ENCODE measurements around the gene ARMS2.

Gene ARMS2

GRCh38 chr10:122465401-122466040 is 11.1 kb downstream of the ARMS2 start:
- H3K4me2 ChIP-seq (ENCODE audit: low read length): no peak overlapping the region
- H3K27ac ChIP-seq (ENCODE audit: low read depth, low read length, poor library complexity, severe bottlenecking): no peak overlapping the region
- H3F3A ChIP-seq (ENCODE audit: insufficient read depth, low read length): no peaks in the 10 kb centered on the region
- no peaks in the 10 kb centered on the region for H3K9me2 ChIP-seq (ENCODE audit: low read depth, low read length)
- no peaks in the 10 kb centered on the region for H3K4me1 ChIP-seq (ENCODE audit: insufficient read depth, low read length, severe bottlenecking)
- H3K4me3 ChIP-seq (ENCODE audit: low read depth, low read length, poor library complexity, severe bottlenecking): no peak overlapping the region
- H4K20me1 ChIP-seq (ENCODE audit: insufficient read depth, low read length): no peaks in the 10 kb centered on the region
- TF ChIP-seq CTCF (IDR thresholded peaks at IDR 0.05; ENCODE audit: low read length) (no peak), EZH2 (IDR thresholded peaks at IDR 0.05; ENCODE audit: borderline replicate concordance, low read length) (no peak)
- H3K36me3 ChIP-seq (ENCODE audit: insufficient read depth, low read length): no peaks in the 10 kb centered on the region
- H3K27me3 ChIP-seq (ENCODE audit: insufficient read depth, low read length): no peaks in the 10 kb centered on the region
- H3K79me2 ChIP-seq (ENCODE audit: insufficient read depth, low read length): no peaks in the 10 kb centered on the region
- H2AFZ ChIP-seq (ENCODE audit: low read length): no peak overlapping the region
- no peaks in the 10 kb centered on the region for H3K9me3 ChIP-seq (ENCODE audit: low read length)
- no peak overlapping the region for H3K9ac ChIP-seq (ENCODE audit: low read length)

GRCh38 chr10:122466951-122467381 is 12.5 kb downstream of the ARMS2 start:
- H3K79me2 ChIP-seq (ENCODE audit: insufficient read depth, low read length): no peaks in the 10 kb centered on the region
- H3K4me1 ChIP-seq (ENCODE audit: insufficient read depth, low read length, severe bottlenecking): no peaks in the 10 kb centered on the region
- H4K20me1 ChIP-seq (ENCODE audit: insufficient read depth, low read length): no peaks in the 10 kb centered on the region
- H3K9ac ChIP-seq (ENCODE audit: low read length): no peak overlapping the region
- no peak overlapping the region for H3K4me3 ChIP-seq (ENCODE audit: low read depth, low read length, poor library complexity, severe bottlenecking)
- H3K36me3 ChIP-seq (ENCODE audit: insufficient read depth, low read length): no peaks in the 10 kb centered on the region
- TF ChIP-seq EZH2 (IDR thresholded peaks at IDR 0.05; ENCODE audit: borderline replicate concordance, low read length): no peak
- TF ChIP-seq CTCF (IDR thresholded peaks at IDR 0.05; ENCODE audit: low read length): no peak
- no peaks in the 10 kb centered on the region for H3F3A ChIP-seq (ENCODE audit: insufficient read depth, low read length)
- H3K27ac ChIP-seq (ENCODE audit: low read depth, low read length, poor library complexity, severe bottlenecking): no peak overlapping the region
- H2AFZ ChIP-seq (ENCODE audit: low read length): no peak overlapping the region
- no peak overlapping the region for H3K4me2 ChIP-seq (ENCODE audit: low read length)
- no peaks in the 10 kb centered on the region for H3K9me3 ChIP-seq (ENCODE audit: low read length)
- H3K9me2 ChIP-seq (ENCODE audit: low read depth, low read length): no peaks in the 10 kb centered on the region
- no peaks in the 10 kb centered on the region for H3K27me3 ChIP-seq (ENCODE audit: insufficient read depth, low read length)

- TF ChIP-seq CTCF (IDR thresholded peaks at IDR 0.05; ENCODE audit: low read length) (no peak), EZH2 (IDR thresholded peaks at IDR 0.05; ENCODE audit: borderline replicate concordance, low read length) (no peak)
- Histone ChIP-seq H3K9ac (ENCODE audit: low read length) (no peak overlapping the region), H4K20me1 (ENCODE audit: insufficient read depth, low read length) (no peaks in the 10 kb centered on the region), H3F3A (ENCODE audit: insufficient read depth, low read length) (no peaks in the 10 kb centered on the region), H3K4me1 (ENCODE audit: insufficient read depth, low read length, severe bottlenecking) (no peaks in the 10 kb centered on the region), H3K4me3 (ENCODE audit: low read depth, low read length, poor library complexity, severe bottlenecking) (no peak overlapping the region), H3K27me3 (ENCODE audit: insufficient read depth, low read length) (no peaks in the 10 kb centered on the region), H3K9me3 (ENCODE audit: low read length) (no peaks in the 10 kb centered on the region), H3K36me3 (ENCODE audit: insufficient read depth, low read length) (no peaks in the 10 kb centered on the region), H3K79me2 (ENCODE audit: insufficient read depth, low read length) (no peaks in the 10 kb centered on the region), H3K27ac (ENCODE audit: low read depth, low read length, poor library complexity, severe bottlenecking) (no peak overlapping the region), H3K9me2 (ENCODE audit: low read depth, low read length) (no peaks in the 10 kb centered on the region), H3K4me2 (ENCODE audit: low read length) (no peak overlapping the region), H2AFZ (ENCODE audit: low read length) (no peak overlapping the region)
Measured at GRCh38 chr10:122467701-122468100, 13.2 kb downstream of the ARMS2 start.

All from OCI-LY1 (cell line).